Stomach (tissue), 9 donors: ENCODE measurements around the gene VPS33B. TPM values are rescaled to one million over a fixed set of nuclear protein-coding genes. Genes with fewer than 3 reads are reported as not detected.

Source experiments
- DNase-seq, 2 donors: peaks; one replicate each; pipeline versions ENCODE4 v3.0.0 to v3.0.0-alpha.2; 2013 to 2019
- H3K27ac ChIP-seq, 5 donors: fragments of 200-600 bp in 4 of 5; sonication (generic) in 4 of 5; one replicate each; pipeline ENCODE4 v1.5.1; 2013 to 2019; ENCODE audit warnings: mild to moderate bottlenecking in 1 of 5, moderate library complexity in 1 of 5
- H3K27me3 ChIP-seq, 3 donors: fragments of 200-600 bp; sonication (generic); one replicate each; pipeline ENCODE4 v1.5.1; 2017 to 2019; ENCODE audit warnings: mixed run types in 1 of 3
- H3K36me3 ChIP-seq, 4 donors: fragments of 200-600 bp; sonication (generic); 1 replicate in 3 of 4; 2 replicates in 1 of 4; pipeline ENCODE4 v1.5.1; 2016 to 2019
- H3K4me1 ChIP-seq, 4 donors: fragments of 200-600 bp; sonication (generic); one replicate each; pipeline ENCODE4 v1.5.1; 2016 to 2019
- H3K4me3 ChIP-seq, 4 donors: fragments of 200-600 bp; sonication (generic) in 3 of 4; one replicate each; pipeline ENCODE4 v1.5.1; 2016 to 2019; ENCODE audit warnings: mild to moderate bottlenecking in 1 of 4
- H3K9me3 ChIP-seq, 4 donors: fragments of 200-600 bp; sonication (generic); one replicate each; pipeline ENCODE4 v1.5.1; 2016 to 2019
- CTCF ChIP-seq, 7 experiments: fragments of 450-650 bp in 4 of 7; fragments of 200-600 bp in 3 of 7; sonication (generic) in 3 of 7; IDR thresholded peaks; one replicate each; pipeline ENCODE4 v1.5.1; 2016 to 2019; ENCODE audit warnings: antibody characterized with exemption in 7 of 7, control low read depth in 2 of 7, mild to moderate bottlenecking in 1 of 7
- EP300 ChIP-seq: sonication (generic); formaldehyde crosslinking; IDR thresholded peaks from one replicate; pipeline ENCODE4 v1.6.1; 2017; ENCODE audit warnings: antibody characterized with exemption
- POLR2A ChIP-seq, 4 donors: fragments of 450-650 bp; IDR thresholded peaks; one replicate each; pipeline ENCODE4 v1.6.1; 2016; ENCODE audit warnings: antibody characterized with exemption in 4 of 4, control low read depth in 2 of 4, mild to moderate bottlenecking in 1 of 4, moderate library complexity in 1 of 4
- POLR2AphosphoS5 ChIP-seq, 3 donors: sonication (generic); formaldehyde crosslinking; IDR thresholded peaks; one replicate each; pipeline ENCODE4 v1.6.1; 2016; ENCODE audit warnings: antibody characterized with exemption in 3 of 3
- WGBS, 5 donors: extraction: QIAGEN DNeasy Blood & Tissue Kit in 3 of 5; methylation state at CpG; one replicate each; pipeline versions ENCODE4 v1.1.5 to v1.1.7; 2013 to 2018; 5-methylcytosine and 5-hydroxymethylcytosine counted together
- intact Hi-C: fragments of 100-400 bp; cut with DNase I; formaldehyde crosslinking; loops from one replicate; pipeline ENCODE4 v1.15.1; 2023; ENCODE audit warnings: low total_unique reads
- polyA plus RNA-seq, 3 donors: library from polyadenylated mRNA; stranded (reverse); fragments of 200-250 nt; gene quantifications; one replicate each; pipeline ENCODE4 v1.2.3, GENCODE V29; 2013
- total RNA-seq, 5 donors: library from RNA; depleted of rRNA; stranded (reverse); fragments of >200 nt; gene quantifications; one replicate each; pipeline versions ENCODE4 v1.1.0 to v1.2.3, GENCODE V29; 2014 to 2016
- donor health status: healthy with polysubstance abuse.
- donor health status: Bipolar disorder and iron deficiency.
- donor health status: healthy.

Gene VPS33B
- total and polyA plus RNA-seq, 8 donors = 1.2 to 23.2 (median 12.6) TPM

- H3K9me3 ChIP-seq = no peaks in the 10 kb centered on the region
- no peaks in the 10 kb centered on the region for H3K27me3 ChIP-seq
- no peaks in the 10 kb centered on the region for H3K36me3 ChIP-seq
- intact Hi-C loops = no loop called here
- TF ChIP-seq EP300 (no peak), POLR2A (IDR thresholded peaks at IDR 0.05) (no peak), POLR2AphosphoS5 (IDR thresholded peaks at IDR 0.05) (no peak), CTCF (IDR thresholded peaks at IDR 0.05) (no peak)
- no peak overlapping the region for H3K4me3 ChIP-seq
- no peak for DNase-seq
- H3K27ac ChIP-seq = no peak overlapping the region
- 74 to 91% (median 81%) methylated on average over 10 of the region's 10 CpGs for WGBS, 5 donors
- peaks cover 0 to 7% (median 3%) of the 10 kb centered on the region in 4 donors for H3K4me1 ChIP-seq
Measured at GRCh38 chr15:91031796-91032195, 9.4 kb upstream of the VPS33B start.

- Histone ChIP-seq H3K36me3 (no peaks in the 10 kb centered on the region), H3K4me3 (no peak overlapping the region), H3K27me3 (no peaks in the 10 kb centered on the region), H3K27ac (no peak overlapping the region), H3K9me3 (no peaks in the 10 kb centered on the region), H3K4me1 (peaks cover 4 to 9% (median 7%) of the 10 kb centered on the region in 4 donors)
- no peak for DNase-seq
- 46 to 71% (median 67%) methylated on average over 1 of the region's 1 CpG for WGBS, 5 donors
- no peak for TF ChIP-seq CTCF (IDR thresholded peaks at IDR 0.05)
- no peak for TF ChIP-seq POLR2AphosphoS5 (IDR thresholded peaks at IDR 0.05)
- TF ChIP-seq POLR2A (IDR thresholded peaks at IDR 0.05) = no peak
- TF ChIP-seq EP300 = no peak
- intact Hi-C loops = no loop called here
Measured at GRCh38 chr15:91027677-91028076, 5.3 kb upstream of the VPS33B start.

GRCh38 chr15:91023720-91024119 lies 1.3 kb upstream of the VPS33B start:
- intact Hi-C loops = no loop called here
- no peaks in the 10 kb centered on the region for H3K27me3 ChIP-seq
- peaks cover 18 to 38% (median 27%) of the 10 kb centered on the region in 4 donors for H3K4me1 ChIP-seq
- DNase-seq = no peak
- 85 to 95% (median 90%) methylated on average over 7 of the region's 7 CpGs for WGBS, 5 donors
- no peak overlapping the region for H3K4me3 ChIP-seq
- no peaks in the 10 kb centered on the region for H3K9me3 ChIP-seq
- TF ChIP-seq POLR2AphosphoS5 (IDR thresholded peaks at IDR 0.05) = no peak
- no peak overlapping the region for H3K27ac ChIP-seq
- H3K36me3 ChIP-seq = peaks cover 0 to 5% (median 0%) of the 10 kb centered on the region in 4 donors

- Histone ChIP-seq H3K4me3 (peak overlapping the region; percentile 78 to 98 (median 93)), H3K4me1 (peaks cover 18 to 42% (median 30%) of the 10 kb centered on the region in 4 donors), H3K36me3 (peaks cover 0 to 8% (median 2%) of the 10 kb centered on the region in 4 donors), H3K9me3 (no peaks in the 10 kb centered on the region), H3K27me3 (no peaks in the 10 kb centered on the region), H3K27ac (peak overlapping the region; percentile 54 to 88 (median 84))
- WGBS, 5 donors = 38 to 49% (median 43%) methylated on average over 1 of the region's 1 CpG
- intact Hi-C loops = no loop called here
- TF ChIP-seq POLR2AphosphoS5 (IDR thresholded peaks at IDR 0.05) = no peak
- no peak for TF ChIP-seq POLR2A (IDR thresholded peaks at IDR 0.05)
- TF ChIP-seq CTCF (IDR thresholded peaks at IDR 0.05) = no peak
- TF ChIP-seq EP300 = no peak
- DNase-seq = no peak
Measured at GRCh38 chr15:91022832-91023129, 387 bp upstream of the VPS33B start.

GRCh38 chr15:91021516-91022074 lies 799 bp downstream of the VPS33B start:
- H3K4me3 ChIP-seq = peak overlapping the region; percentile 78 to 98 (median 93)
- H3K4me1 ChIP-seq = peaks cover 18 to 44% (median 30%) of the 10 kb centered on the region in 4 donors
- peak in 1 of 2 donors; percentile 54 for DNase-seq
- intact Hi-C loops = no loop called here
- H3K36me3 ChIP-seq = peaks cover 0 to 17% (median 12%) of the 10 kb centered on the region in 4 donors
- no peaks in the 10 kb centered on the region for H3K27me3 ChIP-seq
- TF ChIP-seq POLR2A (IDR thresholded peaks at IDR 0.05) (no peak), POLR2AphosphoS5 (IDR thresholded peaks at IDR 0.05) (no peak), CTCF (IDR thresholded peaks at IDR 0.05) (no peak), EP300 (no peak)
- WGBS, 5 donors = 2 to 11% (median 8%) methylated on average over 4 of the region's 4 CpGs
- H3K9me3 ChIP-seq = no peaks in the 10 kb centered on the region
- H3K27ac ChIP-seq = peak overlapping the region in 4 of 5 donors; percentile 54 to 88 (median 84)
